GM12878 (cell line): ENCODE results near the gene RAB8A. TPM values are rescaled to one million over a fixed set of nuclear protein-coding genes. Genes with fewer than 3 reads are reported as not detected.
A peak's percentile ranks its signal among the peaks of the same experiment; 100 is the strongest.

ENCODE experiments used
- BHLHE40 ChIP-seq, 2 experiments: fragments of 450-650 bp in 1 of 2; IDR thresholded peaks; 2 replicates each; pipeline ENCODE4 v1.6.1; 2011 to 2017; ENCODE audit warnings: low read depth in 2 of 2, borderline replicate concordance in 1 of 2, improper control_type of control experiment in 1 of 2, low read length in 1 of 2, mild to moderate bottlenecking in 1 of 2
- BRCA1 ChIP-seq: IDR thresholded peaks from 2 replicates; pipeline ENCODE4 v1.6.1; 2011; ENCODE audit warnings: low read depth, low read length, improper control_type of control experiment
- CHD2 ChIP-seq: IDR thresholded peaks from 2 replicates; pipeline ENCODE4 v1.6.1; 2011; ENCODE audit warnings: low read depth, low read length, improper control_type of control experiment, borderline replicate concordance
- CREB1 ChIP-seq: IDR thresholded peaks from 2 replicates; pipeline ENCODE4 v1.6.1; 2012; ENCODE audit warnings: low read depth, mild to moderate bottlenecking, inconsistent platforms
- E4F1 ChIP-seq: fragments of 450-650 bp; IDR thresholded peaks from 2 replicates; pipeline ENCODE4 v1.6.1; 2018; ENCODE audit warnings: borderline replicate concordance, mild to moderate bottlenecking; ENCODE audit not compliant: partially characterized antibody
- ESRRA ChIP-seq: IDR thresholded peaks from 2 replicates; pipeline ENCODE4 v1.6.1; 2012; ENCODE audit warnings: mild to moderate bottlenecking, low read length, improper control_type of control experiment
- HDAC2 ChIP-seq: fragments of 200-600 bp; sonication (generic); IDR thresholded peaks from 2 replicates; pipeline ENCODE4 v1.6.1; 2017
- IKZF2 ChIP-seq, 2 experiments: fragments of 450-650 bp; IDR thresholded peaks; 2 replicates each; pipeline ENCODE4 v1.6.1; 2017; ENCODE audit warnings: mild to moderate bottlenecking in 2 of 2, moderate library complexity in 2 of 2
- IRF4 ChIP-seq: IDR thresholded peaks from 2 replicates; pipeline ENCODE4 v1.6.1; 2011; ENCODE audit warnings: low read depth, low read length
- LARP7 ChIP-seq: fragments of 450-650 bp; IDR thresholded peaks from 2 replicates; pipeline ENCODE4 v1.6.1; 2017; ENCODE audit warnings: mild to moderate bottlenecking
- MEF2B ChIP-seq: fragments of 450-650 bp; IDR thresholded peaks from 2 replicates; pipeline ENCODE4 v1.6.1; 2018; ENCODE audit warnings: mild to moderate bottlenecking, moderate library complexity; ENCODE audit not compliant: partially characterized antibody, poor library complexity, severe bottlenecking
- MTA3 ChIP-seq: IDR thresholded peaks from 2 replicates; pipeline ENCODE4 v1.6.1; 2012; ENCODE audit warnings: low read length, inconsistent platforms, borderline replicate concordance
- NFIC ChIP-seq: IDR thresholded peaks from 2 replicates; pipeline ENCODE4 v1.6.1; 2012; ENCODE audit warnings: low read depth, mild to moderate bottlenecking, inconsistent platforms, low read length, moderate library complexity
- NFYB ChIP-seq: IDR thresholded peaks from 2 replicates; pipeline ENCODE4 v1.6.1; 2011; ENCODE audit warnings: low read depth, mild to moderate bottlenecking, low read length, improper control_type of control experiment, moderate library complexity; ENCODE audit not compliant: insufficient read depth
- NKRF ChIP-seq: fragments of 450-650 bp; conservative IDR thresholded peaks from 2 replicates; pipeline ENCODE4 v1.6.1; 2017; ENCODE audit warnings: mild to moderate bottlenecking, moderate library complexity
- POLR2AphosphoS2 ChIP-seq: IDR thresholded peaks from 2 replicates; pipeline ENCODE4 v1.6.1; 2011; ENCODE audit warnings: low read depth, mild to moderate bottlenecking, low read length, improper control_type of control experiment, moderate library complexity
- POU2F2 ChIP-seq: IDR thresholded peaks from 3 replicates; pipeline ENCODE4 v1.6.1; 2011; ENCODE audit warnings: low read depth, mild to moderate bottlenecking, low read length, borderline replicate concordance
- RB1 ChIP-seq: fragments of 450-650 bp; formaldehyde crosslinking; IDR thresholded peaks from 2 replicates; pipeline ENCODE4 v1.6.1; 2017; ENCODE audit warnings: mild to moderate bottlenecking, borderline replicate concordance
- SIN3A ChIP-seq: IDR thresholded peaks from 2 replicates; pipeline ENCODE4 v1.6.1; 2012; ENCODE audit warnings: low read depth, low read length, improper control_type of control experiment
- SMARCA5 ChIP-seq: fragments of 450-650 bp; IDR thresholded peaks from 2 replicates; pipeline ENCODE4 v1.6.1; 2017; ENCODE audit warnings: mild to moderate bottlenecking
- SREBF1 ChIP-seq: IDR thresholded peaks from 2 replicates; pipeline ENCODE4 v1.6.1; 2012; ENCODE audit warnings: mild to moderate bottlenecking, low read length
- USF1 ChIP-seq: IDR thresholded peaks from 2 replicates; pipeline ENCODE4 v1.6.1; 2011; ENCODE audit warnings: borderline replicate concordance, low read depth, mild to moderate bottlenecking, moderate library complexity, mixed read lengths, low read length; ENCODE audit not compliant: insufficient read depth; ENCODE audit errors: extremely low read length
- USF2 ChIP-seq: IDR thresholded peaks from 2 replicates; pipeline ENCODE4 v1.6.1; 2011; ENCODE audit warnings: low read depth, low read length, improper control_type of control experiment, borderline replicate concordance
- YBX1 ChIP-seq: fragments of 450-650 bp; IDR thresholded peaks from 2 replicates; pipeline ENCODE4 v1.6.1; 2016; ENCODE audit warnings: antibody characterized with exemption
- YY1 ChIP-seq: IDR thresholded peaks from 2 replicates; pipeline ENCODE4 v1.6.1; 2011; ENCODE audit warnings: low read depth, mild to moderate bottlenecking, low read length
- ZZZ3 ChIP-seq: IDR thresholded peaks from 2 replicates; pipeline ENCODE4 v1.6.1; 2011; ENCODE audit warnings: low read depth; ENCODE audit not compliant: control insufficient read depth, insufficient read length
- polyA plus RNA-seq, 11 experiments: library from polyadenylated mRNA; depleted of rRNA in 4 of 11; unstranded in 6 of 11; stranded (reverse) in 5 of 11; fragments of >200 nt; fragmentation: Nextera tagmentation in 4 of 11; fragmentation: Illumina TruSeq in 1 of 11; extraction: Ambion mirVana in 4 of 11; extraction: Trizol in 1 of 11; gene quantifications; 1 replicate in 1 of 11; 2 replicates in 10 of 11; pipeline versions ENCODE4 v1.2.1 to v1.2.3, GENCODE V29; 2011 to 2016; ENCODE audit warnings: inconsistent platforms in 2 of 11, missing spikeins in 2 of 11, low read depth in 1 of 11
- total RNA-seq, 4 experiments: library from RNA; depleted of rRNA in 3 of 4; stranded (reverse); fragments of >200 nt in 3 of 4; fragmentation: Illumina TruSeq in 1 of 4; extraction: Trizol in 1 of 4; gene quantifications; 2 replicates each; pipeline versions ENCODE4 v1.2.1 to v1.2.3, GENCODE V29; 2013 to 2021

Gene RAB8A
- total and polyA plus RNA-seq, 10 of the 15 experiments (the other 5 are each of a cell fraction or from before 2014, with no cell fraction given): 23.9 to 314 (median 185) TPM

GRCh38 chr19:16077984-16078758 is 33.5 kb upstream of the RAB8A start (continued):
- TF ChIP-seq CHD2: no peak
- TF ChIP-seq NFIC: no peak
- TF ChIP-seq E4F1: no peak
- no peak for TF ChIP-seq SREBF1
- no peak for TF ChIP-seq NFYB
- no peak for TF ChIP-seq YBX1
- TF ChIP-seq ZZZ3: no peak
- peak; percentile 57; the same call in 1 of the 3 replicates for TF ChIP-seq POU2F2
- TF ChIP-seq YY1: peak; percentile 15; the same call in 1 of the 2 replicates
- TF ChIP-seq IRF4: no peak
- no peak for TF ChIP-seq HDAC2
- no peak for TF ChIP-seq RB1
- no peak for TF ChIP-seq MTA3
- no peak for TF ChIP-seq MEF2B
- TF ChIP-seq IKZF2 (IDR thresholded peaks at IDR 0.05): no peak
- no peak for TF ChIP-seq USF2
- TF ChIP-seq USF1: no peak
- TF ChIP-seq LARP7: peak; percentile 66
- no peak for TF ChIP-seq POLR2AphosphoS2
- TF ChIP-seq SIN3A: no peak
- TF ChIP-seq NKRF: no peak; the same call in 1 of the 2 replicates
- no peak for TF ChIP-seq ESRRA
- TF ChIP-seq BRCA1: no peak
- no peak for TF ChIP-seq CREB1
- peak; percentile 45; the same call in 1 of the 2 replicates for TF ChIP-seq SMARCA5
- TF ChIP-seq BHLHE40 (IDR thresholded peaks at IDR 0.05; ENCODE audit: borderline replicate concordance in 1 of 2, low read depth in 2 of 2, low read length in 1 of 2): no peak
